ENCODE results near the gene NUP153.

NUP153 gene

DNA sequence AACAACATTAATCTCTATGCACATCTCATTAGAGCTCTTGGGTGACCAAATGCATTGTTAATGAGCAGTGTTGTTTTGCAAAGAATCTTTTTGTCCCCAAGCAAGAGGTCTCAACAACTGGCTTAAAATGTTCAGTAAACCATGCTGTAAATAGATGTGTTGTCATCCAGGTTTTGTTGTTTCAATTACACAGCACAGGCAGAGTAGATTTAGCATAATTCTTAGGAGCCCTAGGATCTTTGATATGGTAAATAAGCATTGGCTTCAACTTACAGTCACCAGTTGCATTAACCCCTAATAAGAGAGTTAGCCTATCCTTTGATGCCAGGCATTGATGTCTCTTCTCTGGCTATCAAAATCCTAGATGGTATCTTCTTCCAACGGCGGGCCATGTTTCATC, 23.3 kb downstream of the NUP153 start:
- peaks cover 5% of the 10 kb centered on the region for H3K4me1 ChIP-seq (ENCODE audit: insufficient read depth, low read length)
- H3K27ac ChIP-seq (ENCODE audit: low read depth, low read length), result no peak overlapping the region
- no peak overlapping the region for H3K4me3 ChIP-seq (ENCODE audit: low read depth in 1 of 2, low read length in 2 of 2)
- H3K36me3 ChIP-seq (ENCODE audit: insufficient read depth, low read length), result peaks cover 22% of the 10 kb centered on the region
- no peaks in the 10 kb centered on the region for H3K27me3 ChIP-seq (ENCODE audit: control insufficient read depth in 1 of 2, insufficient read depth in 2 of 2, low read length in 2 of 2)
- no peak overlapping the region for H3K9ac ChIP-seq (ENCODE audit: low read length)
- no peaks in the 10 kb centered on the region for H3K9me3 ChIP-seq (ENCODE audit: low read length)

DNA sequence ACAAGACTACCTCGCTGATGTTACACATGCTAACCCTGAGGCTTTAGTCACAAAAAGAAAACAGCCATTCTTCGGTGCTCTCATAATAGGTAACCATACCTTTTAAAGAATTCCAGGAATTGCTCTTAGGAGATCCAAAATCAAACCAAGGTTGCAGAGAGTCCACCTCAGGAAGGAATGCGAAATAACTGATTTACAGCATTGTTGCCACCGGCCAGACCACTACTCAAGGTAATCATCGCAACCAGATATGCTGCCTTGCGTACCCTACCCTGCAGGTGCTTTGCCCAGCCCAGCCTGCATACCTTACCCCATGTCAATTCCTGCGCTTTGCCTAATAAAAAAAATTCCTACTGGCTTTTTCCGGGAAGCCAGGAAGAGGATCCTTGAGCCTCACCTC, 27.0 kb downstream of the NUP153 start:
- H3K27ac ChIP-seq (ENCODE audit: low read depth, low read length), result no peak overlapping the region
- no peak overlapping the region for H3K9ac ChIP-seq (ENCODE audit: low read length)
- H3K27me3 ChIP-seq (ENCODE audit: control insufficient read depth in 1 of 2, insufficient read depth in 2 of 2, low read length in 2 of 2), result no peaks in the 10 kb centered on the region
- no peak overlapping the region for H3K4me3 ChIP-seq (ENCODE audit: low read depth in 1 of 2, low read length in 2 of 2)
- H3K36me3 ChIP-seq (ENCODE audit: insufficient read depth, low read length), result peaks cover 11% of the 10 kb centered on the region
- no peaks in the 10 kb centered on the region for H3K9me3 ChIP-seq (ENCODE audit: low read length)
- peaks cover 5% of the 10 kb centered on the region for H3K4me1 ChIP-seq (ENCODE audit: insufficient read depth, low read length)

DNA sequence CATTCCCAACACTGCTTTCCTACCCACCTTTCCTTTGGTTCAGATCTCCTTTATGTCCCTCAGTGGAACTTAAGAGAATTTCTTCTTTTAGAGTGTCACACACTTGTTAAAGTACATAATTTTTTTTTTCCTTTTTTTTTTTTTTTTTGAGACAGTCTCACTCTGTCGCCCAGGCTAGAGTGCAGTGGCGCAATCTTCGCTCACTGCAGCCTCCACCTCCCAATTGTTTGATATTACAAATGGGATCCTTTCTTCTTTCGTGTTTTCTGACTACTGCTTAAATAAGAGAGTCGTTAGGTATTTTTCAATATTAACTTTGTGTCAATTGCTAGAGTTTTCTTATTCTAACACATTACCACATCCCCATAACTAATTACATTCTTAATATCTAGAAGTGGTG, 29.1 kb downstream of the NUP153 start:
- H3K27ac ChIP-seq (ENCODE audit: low read depth, low read length), result no peak overlapping the region
- H3K27me3 ChIP-seq (ENCODE audit: control insufficient read depth in 1 of 2, insufficient read depth in 2 of 2, low read length in 2 of 2), result no peaks in the 10 kb centered on the region
- H3K9ac ChIP-seq (ENCODE audit: low read length), result no peak overlapping the region
- no peaks in the 10 kb centered on the region for H3K9me3 ChIP-seq (ENCODE audit: low read length)
- peaks cover 27% of the 10 kb centered on the region for H3K36me3 ChIP-seq (ENCODE audit: insufficient read depth, low read length)
- H3K4me3 ChIP-seq (ENCODE audit: low read depth in 1 of 2, low read length in 2 of 2), result no peak overlapping the region
- peaks cover 5% of the 10 kb centered on the region for H3K4me1 ChIP-seq (ENCODE audit: insufficient read depth, low read length)

DNA sequence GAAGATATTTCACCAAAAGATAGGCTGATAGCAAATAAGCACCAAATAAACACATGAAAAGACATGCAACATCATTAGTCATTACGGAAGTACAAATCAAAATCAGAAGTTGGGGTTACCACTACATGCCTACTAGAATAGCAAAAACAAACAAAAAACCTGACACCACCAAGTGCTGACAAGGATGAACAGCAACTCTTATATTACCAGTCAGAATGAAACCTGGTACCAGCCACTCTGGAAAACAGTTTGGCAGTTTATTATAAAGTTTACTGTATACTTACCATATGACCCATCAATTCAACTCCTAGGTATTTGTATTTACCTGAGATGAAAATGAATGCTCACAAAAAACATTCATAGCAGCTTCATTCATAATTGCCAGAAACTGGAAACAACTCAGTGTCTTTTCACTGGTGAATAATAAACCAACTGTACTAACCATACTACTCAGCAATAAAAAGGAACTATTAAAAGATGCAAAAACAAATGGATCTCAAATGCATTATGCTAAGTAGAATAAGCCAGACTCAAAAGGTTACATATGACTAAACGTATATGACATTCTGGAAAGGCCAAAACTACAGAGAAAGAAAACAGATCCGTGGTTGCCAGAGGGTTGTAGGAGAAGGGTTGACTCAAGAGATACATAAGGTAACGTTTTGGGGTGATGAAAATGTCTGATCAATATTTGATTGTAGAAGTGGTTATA, 33.0 kb downstream of the NUP153 start:
- H3K9ac ChIP-seq (ENCODE audit: low read length), result no peak overlapping the region
- no peaks in the 10 kb centered on the region for H3K9me3 ChIP-seq (ENCODE audit: low read length)
- no peaks in the 10 kb centered on the region for H3K4me1 ChIP-seq (ENCODE audit: insufficient read depth, low read length)
- no peak overlapping the region for H3K27ac ChIP-seq (ENCODE audit: low read depth, low read length)
- H3K27me3 ChIP-seq (ENCODE audit: control insufficient read depth in 1 of 2, insufficient read depth in 2 of 2, low read length in 2 of 2), result no peaks in the 10 kb centered on the region
- H3K4me3 ChIP-seq (ENCODE audit: low read depth in 1 of 2, low read length in 2 of 2), result no peak overlapping the region
- H3K36me3 ChIP-seq (ENCODE audit: insufficient read depth, low read length), result peaks cover 51% of the 10 kb centered on the region

DNA sequence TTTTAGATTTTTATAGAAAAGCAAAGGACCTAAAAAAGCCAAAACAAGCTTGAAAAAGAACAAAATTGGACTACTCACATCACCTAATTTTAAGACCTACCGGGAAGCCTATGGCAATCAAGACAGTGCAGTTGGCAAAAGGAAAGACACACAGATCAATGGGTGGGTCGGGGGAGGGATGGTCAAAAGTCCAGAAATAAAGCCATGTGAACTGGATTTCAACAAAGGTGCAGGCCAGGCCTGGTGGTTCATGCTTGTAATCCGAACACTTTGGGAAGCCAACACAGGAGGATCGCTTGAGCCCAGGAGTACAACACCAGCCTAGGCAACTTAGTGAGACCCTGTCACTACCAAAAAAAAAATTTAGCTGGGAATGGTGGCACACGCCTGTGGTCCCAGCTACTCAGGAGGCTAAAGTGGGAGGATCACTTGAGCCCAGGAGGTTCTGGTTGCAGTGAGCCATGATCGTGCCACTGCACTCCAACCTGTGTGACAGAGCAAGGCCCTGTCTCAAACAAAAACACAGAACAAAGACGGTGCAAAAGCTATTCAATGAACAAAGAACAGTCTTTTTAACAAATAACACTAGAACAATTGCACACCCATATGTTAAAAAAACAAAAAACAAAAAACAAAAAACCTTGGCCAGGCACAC, 34.5 kb downstream of the NUP153 start:
- H3K27ac ChIP-seq (ENCODE audit: low read depth, low read length), result no peak overlapping the region
- H3K9me3 ChIP-seq (ENCODE audit: low read length), result no peaks in the 10 kb centered on the region
- H3K36me3 ChIP-seq (ENCODE audit: insufficient read depth, low read length), result peaks cover 65% of the 10 kb centered on the region
- no peak overlapping the region for H3K4me3 ChIP-seq (ENCODE audit: low read depth in 1 of 2, low read length in 2 of 2)
- no peak overlapping the region for H3K9ac ChIP-seq (ENCODE audit: low read length)
- H3K4me1 ChIP-seq (ENCODE audit: insufficient read depth, low read length), result no peaks in the 10 kb centered on the region
- no peaks in the 10 kb centered on the region for H3K27me3 ChIP-seq (ENCODE audit: control insufficient read depth in 1 of 2, insufficient read depth in 2 of 2, low read length in 2 of 2)

DNA sequence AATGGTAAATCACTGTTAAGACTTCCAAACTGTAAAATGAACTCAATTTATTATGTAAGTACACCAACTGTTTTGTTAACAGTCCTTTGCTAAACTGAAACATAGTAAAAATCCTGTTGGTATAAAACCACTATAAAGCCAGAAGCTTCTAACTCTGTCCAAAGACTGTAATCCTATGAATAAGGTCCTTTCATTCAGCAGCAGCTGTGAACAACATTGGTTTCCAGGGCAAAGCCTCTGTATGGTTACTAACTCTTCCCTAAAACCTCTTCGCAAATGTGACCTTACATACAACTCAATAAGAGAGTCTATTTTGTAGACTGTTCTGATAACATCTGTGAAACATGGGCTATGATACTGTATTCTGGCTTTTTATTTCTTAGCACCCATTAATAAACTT, 40.1 kb downstream of the NUP153 start:
- Histone ChIP-seq H3K27me3 (ENCODE audit: control insufficient read depth in 1 of 2, insufficient read depth in 2 of 2, low read length in 2 of 2) (no peaks in the 10 kb centered on the region), H3K4me1 (ENCODE audit: insufficient read depth, low read length) (no peaks in the 10 kb centered on the region), H3K9me3 (ENCODE audit: low read length) (no peaks in the 10 kb centered on the region), H3K36me3 (ENCODE audit: insufficient read depth, low read length) (peaks cover 47% of the 10 kb centered on the region), H3K9ac (ENCODE audit: low read length) (no peak overlapping the region), H3K27ac (ENCODE audit: low read depth, low read length) (no peak overlapping the region), H3K4me3 (ENCODE audit: low read depth in 1 of 2, low read length in 2 of 2) (no peak overlapping the region)

DNA sequence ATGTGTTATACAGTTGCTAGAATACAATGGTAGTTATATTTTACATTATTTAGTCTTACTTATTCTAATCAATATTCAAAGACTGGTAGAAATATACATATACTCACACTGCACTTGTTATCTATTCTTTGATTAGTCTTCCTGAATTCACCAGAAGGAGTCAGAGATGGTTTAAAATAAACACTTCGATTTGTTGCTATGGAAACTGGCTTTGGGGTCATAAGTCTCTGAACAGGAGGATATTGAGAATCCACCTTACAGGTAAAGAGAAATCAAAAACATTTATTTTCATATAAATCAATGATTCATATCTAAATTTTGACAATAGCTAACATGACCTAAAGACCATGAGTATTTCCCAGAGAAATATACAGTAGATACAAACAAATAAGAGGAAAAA, 41.6 kb downstream of the NUP153 start:
- peaks cover 52% of the 10 kb centered on the region for H3K36me3 ChIP-seq (ENCODE audit: insufficient read depth, low read length)
- no peaks in the 10 kb centered on the region for H3K9me3 ChIP-seq (ENCODE audit: low read length)
- no peak overlapping the region for H3K27ac ChIP-seq (ENCODE audit: low read depth, low read length)
- no peaks in the 10 kb centered on the region for H3K4me1 ChIP-seq (ENCODE audit: insufficient read depth, low read length)
- H3K9ac ChIP-seq (ENCODE audit: low read length), result no peak overlapping the region
- H3K27me3 ChIP-seq (ENCODE audit: control insufficient read depth in 1 of 2, insufficient read depth in 2 of 2, low read length in 2 of 2), result no peaks in the 10 kb centered on the region
- no peak overlapping the region for H3K4me3 ChIP-seq (ENCODE audit: low read depth in 1 of 2, low read length in 2 of 2)

DNA sequence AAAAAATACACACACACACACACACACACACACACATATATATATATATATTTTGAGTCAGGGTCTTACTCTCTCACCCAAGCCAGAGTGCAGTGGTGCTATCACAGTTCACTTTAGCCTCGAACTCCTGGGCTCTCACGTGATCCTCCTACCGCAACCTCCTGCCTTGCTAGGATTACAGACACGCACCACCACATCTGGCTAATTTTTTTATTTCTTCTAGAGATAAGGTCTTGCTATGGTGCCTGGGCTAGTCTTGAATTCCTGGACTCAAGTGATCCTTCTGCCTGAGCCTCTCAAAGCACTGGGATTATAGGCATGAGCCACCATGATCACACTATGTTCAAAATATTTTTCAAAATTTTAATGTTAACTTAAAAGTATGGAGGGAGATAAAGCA, 43.5 kb downstream of the NUP153 start:
- no peak overlapping the region for H3K9ac ChIP-seq (ENCODE audit: low read length)
- H3K27me3 ChIP-seq (ENCODE audit: control insufficient read depth in 1 of 2, insufficient read depth in 2 of 2, low read length in 2 of 2), result no peaks in the 10 kb centered on the region
- no peaks in the 10 kb centered on the region for H3K4me1 ChIP-seq (ENCODE audit: insufficient read depth, low read length)
- H3K27ac ChIP-seq (ENCODE audit: low read depth, low read length), result no peak overlapping the region
- no peaks in the 10 kb centered on the region for H3K9me3 ChIP-seq (ENCODE audit: low read length)
- H3K36me3 ChIP-seq (ENCODE audit: insufficient read depth, low read length), result peaks cover 44% of the 10 kb centered on the region
- H3K4me3 ChIP-seq (ENCODE audit: low read depth in 1 of 2, low read length in 2 of 2), result no peak overlapping the region

DNA sequence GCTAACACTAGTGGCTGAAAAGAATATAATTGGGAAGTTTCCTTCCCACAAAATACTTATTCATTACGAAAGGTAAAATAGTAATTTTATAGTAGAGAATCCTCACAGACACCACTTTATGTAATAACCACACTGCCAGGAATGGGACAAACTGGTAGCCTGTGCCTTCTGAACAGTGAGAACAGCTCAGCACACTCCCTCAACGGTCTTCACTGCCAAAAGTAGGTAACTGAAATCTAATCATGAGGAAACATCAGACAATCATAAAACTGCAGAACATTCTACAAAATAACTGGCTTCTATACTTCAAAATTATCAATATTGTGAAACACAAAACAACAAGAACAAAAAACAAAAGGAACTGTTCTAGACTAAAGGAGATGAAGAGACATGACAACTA, 44.1 kb downstream of the NUP153 start:
- Histone ChIP-seq H3K4me1 (ENCODE audit: insufficient read depth, low read length) (no peaks in the 10 kb centered on the region), H3K27me3 (ENCODE audit: control insufficient read depth in 1 of 2, insufficient read depth in 2 of 2, low read length in 2 of 2) (no peaks in the 10 kb centered on the region), H3K4me3 (ENCODE audit: low read depth in 1 of 2, low read length in 2 of 2) (no peak overlapping the region), H3K36me3 (ENCODE audit: insufficient read depth, low read length) (peaks cover 38% of the 10 kb centered on the region), H3K9me3 (ENCODE audit: low read length) (no peaks in the 10 kb centered on the region), H3K27ac (ENCODE audit: low read depth, low read length) (no peak overlapping the region), H3K9ac (ENCODE audit: low read length) (no peak overlapping the region)

DNA sequence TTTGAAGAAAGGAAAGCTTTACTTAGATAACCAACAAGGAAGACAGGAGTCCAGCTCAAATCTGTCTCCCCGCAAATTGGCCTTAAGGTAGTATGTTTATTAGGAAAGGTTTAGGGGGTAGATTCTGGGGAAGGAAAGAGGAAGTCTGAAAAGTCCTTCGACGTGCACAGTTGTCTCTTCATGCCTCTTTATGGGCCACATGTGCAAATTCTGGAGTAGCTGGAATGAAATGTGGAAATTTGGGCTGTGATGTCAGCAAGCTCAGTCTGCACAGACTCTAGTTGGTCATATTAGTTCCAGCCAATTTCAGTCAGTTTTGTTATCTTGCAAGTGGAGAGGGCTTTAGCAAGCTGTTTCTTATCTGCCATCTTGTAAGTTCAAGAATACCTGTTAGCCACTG, 50.1 kb downstream of the NUP153 start:
- no peaks in the 10 kb centered on the region for H3K27me3 ChIP-seq (ENCODE audit: control insufficient read depth in 1 of 2, insufficient read depth in 2 of 2, low read length in 2 of 2)
- H3K4me3 ChIP-seq (ENCODE audit: low read depth in 1 of 2, low read length in 2 of 2), result no peak overlapping the region
- H3K9me3 ChIP-seq (ENCODE audit: low read length), result no peaks in the 10 kb centered on the region
- no peaks in the 10 kb centered on the region for H3K4me1 ChIP-seq (ENCODE audit: insufficient read depth, low read length)
- peaks cover 30% of the 10 kb centered on the region for H3K36me3 ChIP-seq (ENCODE audit: insufficient read depth, low read length)
- H3K27ac ChIP-seq (ENCODE audit: low read depth, low read length), result no peak overlapping the region
- no peak overlapping the region for H3K9ac ChIP-seq (ENCODE audit: low read length)

DNA sequence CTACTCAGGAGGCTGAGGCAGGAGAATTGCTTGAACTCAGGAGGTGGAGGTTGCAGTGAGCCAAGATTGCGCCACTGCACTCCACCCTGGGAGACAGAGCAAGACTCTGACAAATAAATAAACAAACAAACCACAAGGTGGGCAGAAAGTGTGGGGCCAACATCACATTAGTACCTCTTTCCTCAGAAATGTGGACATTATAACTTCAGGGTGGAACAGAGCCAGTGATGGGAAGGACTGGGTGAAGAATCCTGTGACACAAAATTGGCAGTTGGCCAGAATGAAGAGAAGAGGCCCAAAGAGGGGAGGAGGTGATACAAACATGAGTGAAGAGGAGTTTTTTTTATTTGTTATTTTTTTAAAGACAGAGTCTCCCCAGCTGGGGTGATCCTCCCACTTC, 50.6 kb downstream of the NUP153 start:
- Histone ChIP-seq H3K27me3 (ENCODE audit: control insufficient read depth in 1 of 2, insufficient read depth in 2 of 2, low read length in 2 of 2) (no peaks in the 10 kb centered on the region), H3K4me3 (ENCODE audit: low read depth in 1 of 2, low read length in 2 of 2) (no peak overlapping the region), H3K36me3 (ENCODE audit: insufficient read depth, low read length) (peaks cover 25% of the 10 kb centered on the region), H3K9ac (ENCODE audit: low read length) (no peak overlapping the region), H3K4me1 (ENCODE audit: insufficient read depth, low read length) (no peaks in the 10 kb centered on the region), H3K9me3 (ENCODE audit: low read length) (no peaks in the 10 kb centered on the region), H3K27ac (ENCODE audit: low read depth, low read length) (no peak overlapping the region)
